COLO829 (cell line): ENCODE measurements around the gene ATF7IP2.

Experiments used
- DNase-seq: peaks from one replicate; pipeline ENCODE4 v3.0.0; 2012; ENCODE audit warnings: low spot score

Gene ATF7IP2

GRCh38 chr16:10511829-10512228 lies 126.0 kb downstream of the ATF7IP2 start:
- no peak for DNase-seq

- peak; percentile 63 for DNase-seq
These were observed 128.7 kb downstream of the ATF7IP2 start for GRCh38 chr16:10514369-10515055.

DNA sequence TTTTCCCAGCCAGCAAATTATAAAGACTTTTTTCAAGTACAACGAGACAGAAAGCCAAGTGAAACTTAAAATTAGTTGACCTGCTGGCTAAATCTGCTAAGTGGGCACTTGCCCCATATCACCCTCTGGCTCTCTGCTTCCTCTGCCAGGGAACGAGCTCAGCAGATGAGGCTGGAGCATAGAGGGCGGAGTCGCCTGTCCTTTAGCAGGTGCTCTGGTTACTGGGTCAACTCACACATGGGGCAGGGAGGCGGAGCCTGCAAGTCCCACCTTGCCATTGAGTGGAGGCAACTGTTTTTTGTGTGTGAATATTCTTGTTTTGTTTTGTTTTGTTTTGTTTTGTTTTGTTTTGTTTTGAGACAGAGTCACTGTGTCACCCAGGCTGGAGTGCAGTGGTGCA lies 132.0 kb downstream of the ATF7IP2 start:
- no peak for DNase-seq

- DNase-seq: no peak
These were observed 132.7 kb downstream of the ATF7IP2 start for GRCh38 chr16:10518479-10519041.

DNA sequence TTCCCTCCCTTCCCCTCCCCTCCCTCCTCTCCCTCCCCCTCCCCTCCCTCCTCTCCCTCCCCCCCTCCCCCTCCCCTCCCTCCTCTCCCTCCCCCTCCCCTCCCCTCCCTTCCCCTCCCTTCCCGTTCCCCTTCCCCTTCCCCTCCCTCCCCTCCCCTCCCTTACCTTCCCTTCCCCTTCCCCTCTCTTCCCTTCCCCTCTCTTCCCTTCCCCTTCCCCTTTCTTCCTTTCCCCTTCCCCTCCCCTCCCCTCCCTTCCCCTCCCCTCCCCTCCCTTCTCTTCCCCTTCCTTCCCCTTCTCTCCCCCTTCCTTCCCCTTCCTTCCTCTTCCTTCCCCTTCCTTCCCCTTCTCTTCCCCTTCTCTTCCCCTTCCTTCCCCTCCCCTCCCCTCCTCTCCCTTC lies 133.4 kb downstream of the ATF7IP2 start:
- no peak for DNase-seq

- DNase-seq: no peak
These were observed 134.3 kb downstream of the ATF7IP2 start for GRCh38 chr16:10519929-10520868.

- no peak for DNase-seq
These were observed 135.2 kb downstream of the ATF7IP2 start for GRCh38 chr16:10520869-10521578.

DNA sequence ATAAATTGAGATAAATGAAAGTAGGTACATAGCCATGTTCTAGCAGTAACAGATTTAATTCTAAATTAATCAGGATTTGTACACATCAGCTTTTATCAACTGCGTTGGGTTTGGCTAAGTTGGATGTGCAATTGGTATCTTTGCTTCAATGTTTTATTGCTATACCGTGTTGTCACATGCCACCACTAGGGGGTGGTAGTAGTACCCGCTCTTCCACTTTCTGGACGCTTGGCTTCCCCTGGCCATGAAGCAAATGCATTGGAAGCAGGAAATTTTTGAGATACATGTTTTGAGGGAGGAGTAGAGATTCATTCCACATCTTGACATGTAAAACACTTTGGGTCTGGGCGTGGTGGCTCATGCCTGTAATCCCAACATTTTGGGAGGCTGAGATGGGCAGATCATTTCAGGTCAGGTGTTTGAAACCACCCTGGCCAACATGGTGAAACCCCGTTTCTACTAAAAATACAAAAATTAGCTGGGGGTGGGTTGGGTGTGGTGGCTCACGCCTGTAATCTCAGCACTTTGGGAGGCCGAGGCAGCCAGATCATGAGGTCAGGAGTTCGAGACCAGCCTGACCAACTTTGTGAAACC lies 135.9 kb downstream of the ATF7IP2 start:
- peak; percentile 69 for DNase-seq

DNA sequence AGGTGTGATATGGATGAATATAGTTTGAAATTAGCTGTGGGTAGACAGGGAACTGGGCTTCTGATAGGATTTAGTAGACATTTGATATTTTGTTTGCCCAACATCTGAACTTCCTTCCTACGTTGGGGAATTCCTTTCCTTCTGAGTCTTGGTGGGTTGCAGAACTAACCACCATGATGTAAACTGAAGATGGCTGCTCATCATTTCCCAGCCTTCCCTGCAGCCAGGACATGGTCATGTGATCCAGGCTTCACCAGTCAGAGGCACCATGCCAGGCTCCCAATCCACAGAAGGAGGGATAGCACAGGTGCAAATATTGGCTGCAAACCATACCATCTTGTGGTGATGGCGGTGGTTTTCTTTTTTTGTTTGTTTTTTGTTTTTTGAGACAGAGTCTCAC lies 137.1 kb downstream of the ATF7IP2 start:
- DNase-seq: no peak

GRCh38 chr16:10525214-10525825 lies 139.5 kb downstream of the ATF7IP2 start:
- no peak for DNase-seq

- no peak for DNase-seq
These were observed 141.1 kb downstream of the ATF7IP2 start for GRCh38 chr16:10526962-10527361.

- no peak for DNase-seq
These were observed 142.8 kb downstream of the ATF7IP2 start for GRCh38 chr16:10528635-10529034.

DNA sequence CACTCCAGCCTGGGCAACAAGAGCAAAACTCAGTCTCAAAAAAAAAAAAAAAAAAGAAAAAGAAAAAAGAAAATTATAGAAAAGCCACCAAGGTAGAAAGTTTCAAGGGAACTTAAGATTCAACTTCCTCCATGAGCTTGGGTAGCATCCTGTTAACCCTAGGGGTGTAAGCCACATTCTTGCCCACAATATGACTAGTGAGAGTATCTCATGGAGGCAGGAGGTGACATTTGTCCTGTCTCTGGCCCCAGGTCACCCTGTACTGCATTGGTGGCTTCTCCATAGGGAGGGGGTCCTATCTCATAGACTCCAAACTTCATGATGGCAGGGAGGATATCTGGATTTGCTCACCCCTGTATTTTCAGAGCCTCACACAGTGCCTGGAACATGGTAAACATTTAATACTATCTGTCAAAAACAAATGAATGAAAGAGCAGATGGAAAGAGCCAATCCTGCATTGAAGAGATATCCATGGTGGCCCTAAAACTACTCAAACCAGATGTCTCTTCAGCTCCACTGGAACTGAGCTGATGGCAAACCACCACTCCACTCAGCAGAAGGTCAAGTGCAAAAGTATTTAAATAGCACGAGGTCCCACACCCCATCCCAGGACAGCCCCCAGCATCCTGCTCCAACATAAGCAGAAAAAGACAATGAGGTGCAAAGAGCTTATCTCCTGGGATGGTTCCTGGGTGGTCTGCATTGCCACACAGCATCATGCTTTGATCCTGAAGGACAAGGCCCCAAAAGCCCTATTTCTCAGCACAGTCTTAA lies 144.2 kb downstream of the ATF7IP2 start:
- no peak for DNase-seq

DNA sequence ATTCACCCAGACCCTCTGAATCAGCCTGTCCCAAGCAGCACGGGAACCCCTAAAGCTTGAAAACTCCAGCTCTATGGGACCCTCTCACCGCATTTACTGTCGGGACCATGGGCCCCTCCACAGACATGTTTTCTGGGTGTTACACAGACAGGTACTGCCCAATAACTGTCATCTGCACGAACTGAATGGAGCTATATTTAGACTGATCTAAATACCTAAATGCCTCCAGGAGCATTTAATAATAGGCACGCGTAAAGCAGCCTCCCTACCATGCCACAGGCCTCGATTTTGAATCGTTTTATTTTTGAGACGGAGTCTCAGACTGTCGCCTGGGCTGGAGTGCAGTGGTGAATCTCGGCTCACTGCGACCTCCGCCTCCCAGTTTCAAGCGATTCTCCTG lies 144.8 kb downstream of the ATF7IP2 start:
- no peak for DNase-seq

- DNase-seq: no peak
These were observed 145.7 kb downstream of the ATF7IP2 start for GRCh38 chr16:10531582-10531981.
